H9 (cell line): ENCODE results near the gene VSX1. TPM values are rescaled to one million over a fixed set of nuclear protein-coding genes. Genes with fewer than 3 reads are reported as not detected.

Source experiments
- DNase-seq: peaks from one replicate; pipeline ENCODE4 v3.0.0-alpha.2; 2017
- H2AFZ ChIP-seq: one replicate; pipeline ENCODE4 v1.6.1; 2013; ENCODE audit warnings: mild to moderate bottlenecking, low read length, control low read depth, moderate library complexity
- H2AK5ac ChIP-seq: 2 replicates; pipeline ENCODE4 v1.6.1; 2013; ENCODE audit warnings: low read length, control low read depth, mixed read lengths; ENCODE audit not compliant: insufficient read length
- H2BK120ac ChIP-seq: one replicate; pipeline ENCODE4 v1.6.1; 2013; ENCODE audit warnings: low read depth, mild to moderate bottlenecking, low read length, control low read depth, inconsistent platforms; ENCODE audit not compliant: poor library complexity, severe bottlenecking
- H2BK12ac ChIP-seq: 2 replicates; pipeline ENCODE4 v1.6.1; 2013; ENCODE audit warnings: low read length, control low read depth, mixed read lengths, low read depth; ENCODE audit not compliant: insufficient read length
- H2BK15ac ChIP-seq: 2 replicates; pipeline ENCODE4 v1.6.1; 2013; ENCODE audit warnings: low read depth, low read length, control low read depth
- H2BK20ac ChIP-seq: one replicate; pipeline ENCODE4 v1.6.1; 2013; ENCODE audit warnings: low read depth, mild to moderate bottlenecking, low read length, control low read depth, inconsistent platforms; ENCODE audit not compliant: poor library complexity, severe bottlenecking
- H2BK5ac ChIP-seq: 2 replicates; pipeline ENCODE4 v1.6.1; 2013; ENCODE audit warnings: low read length, control low read depth, mixed read lengths; ENCODE audit not compliant: insufficient read length
- H3K14ac ChIP-seq: 2 replicates; pipeline ENCODE4 v1.6.1; 2013; ENCODE audit warnings: low read length, control low read depth; ENCODE audit not compliant: insufficient read depth
- H3K18ac ChIP-seq: 2 replicates; pipeline ENCODE4 v1.6.1; 2013; ENCODE audit warnings: low read depth, mild to moderate bottlenecking, mixed read lengths, low read length, control low read depth; ENCODE audit not compliant: insufficient read length
- H3K23ac ChIP-seq: 2 replicates; pipeline ENCODE4 v1.6.1; 2013; ENCODE audit warnings: low read length, control low read depth, mixed read lengths, low read depth; ENCODE audit not compliant: insufficient read length
- H3K23me2 ChIP-seq: 2 replicates; pipeline ENCODE4 v1.6.1; 2013; ENCODE audit warnings: low read depth, mild to moderate bottlenecking, mixed read lengths, low read length, control low read depth; ENCODE audit not compliant: insufficient read length, poor library complexity, severe bottlenecking
- H3K27ac ChIP-seq: 2 replicates; pipeline ENCODE4 v1.5.1; 2013; ENCODE audit warnings: low read length, control low read depth, mixed read lengths, low read depth; ENCODE audit not compliant: insufficient read length
- H3K27me3 ChIP-seq: 2 replicates; pipeline ENCODE4 v1.6.1; 2013; ENCODE audit warnings: low read length, control low read depth, inconsistent platforms; ENCODE audit not compliant: insufficient read depth
- H3K4ac ChIP-seq: 2 replicates; pipeline ENCODE4 v1.6.1; 2013; ENCODE audit warnings: low read depth, mild to moderate bottlenecking, control low read depth, inconsistent platforms, low read length, moderate library complexity
- H3K4me1 ChIP-seq: 2 replicates; pipeline ENCODE4 v1.6.1; 2013; ENCODE audit warnings: low read length, control low read depth, inconsistent platforms; ENCODE audit not compliant: insufficient read depth
- H3K4me2 ChIP-seq: 2 replicates; pipeline ENCODE4 v1.6.1; 2013; ENCODE audit warnings: low read length, control low read depth, mixed read lengths; ENCODE audit not compliant: insufficient read length, insufficient read depth
- H3K56ac ChIP-seq: 2 replicates; pipeline ENCODE4 v1.6.1; 2013; ENCODE audit warnings: low read depth, mild to moderate bottlenecking, mixed read lengths, low read length, control low read depth; ENCODE audit not compliant: insufficient read length
- H3K79me1 ChIP-seq: 2 replicates; pipeline ENCODE4 v1.6.1; 2013; ENCODE audit warnings: low read depth, mild to moderate bottlenecking, moderate library complexity, low read length, control low read depth, inconsistent platforms; ENCODE audit not compliant: insufficient read depth, poor library complexity, severe bottlenecking
- H3K79me2 ChIP-seq: 2 replicates; pipeline ENCODE4 v1.6.1; 2013; ENCODE audit warnings: low read length, control low read depth, inconsistent platforms; ENCODE audit not compliant: insufficient read depth
- H3K9ac ChIP-seq: 2 replicates; pipeline ENCODE4 v1.6.1; 2013; ENCODE audit warnings: low read length, control low read depth, mixed read lengths; ENCODE audit not compliant: insufficient read length; ENCODE audit errors: extremely low read depth
- H3K9me3 ChIP-seq: one replicate; pipeline ENCODE4 v1.6.1; 2013; ENCODE audit warnings: low read depth, low read length, inconsistent platforms; ENCODE audit not compliant: control insufficient read depth
- H3T11ph ChIP-seq: one replicate; pipeline ENCODE4 v1.6.1; 2013; ENCODE audit warnings: mild to moderate bottlenecking, low read length, control low read depth, inconsistent platforms
- H4K20me1 ChIP-seq: one replicate; pipeline ENCODE4 v1.6.1; 2013; ENCODE audit not compliant: control insufficient read depth, insufficient read length, insufficient read depth
- H4K5ac ChIP-seq: 2 replicates; pipeline ENCODE4 v1.6.1; 2013; ENCODE audit warnings: low read depth, mild to moderate bottlenecking, mixed read lengths, low read length, control low read depth; ENCODE audit not compliant: insufficient read length
- H4K8ac ChIP-seq: replicated peaks from 2 replicates; pipeline ENCODE4 v1.6.1; 2013; ENCODE audit warnings: low read length, control low read depth, mixed read lengths, low read depth; ENCODE audit not compliant: insufficient read length
- H4K91ac ChIP-seq: 2 replicates; pipeline ENCODE4 v1.6.1; 2013; ENCODE audit warnings: low read depth, mild to moderate bottlenecking, moderate library complexity, mixed read lengths, low read length, control low read depth; ENCODE audit not compliant: insufficient read length
- H3K27ac Mint-ChIP-seq, 3 experiments: 2 replicates in 2 of 3; 3 replicates in 1 of 3; pipeline ENCODE4 v1.8.0; 2020 to 2021; ENCODE audit warnings: mixed read lengths in 3 of 3, mild to moderate bottlenecking in 1 of 3, moderate library complexity in 1 of 3
- H3K27me3 Mint-ChIP-seq: 2 replicates; pipeline ENCODE4 v1.8.0; 2021; ENCODE audit warnings: low read depth, mild to moderate bottlenecking, moderate library complexity, mixed read lengths
- H3K36me3 Mint-ChIP-seq, 3 experiments: 2 replicates in 2 of 3; 3 replicates in 1 of 3; pipeline ENCODE4 v1.8.0; 2020 to 2021; ENCODE audit warnings: low read depth in 3 of 3, mixed read lengths in 3 of 3; ENCODE audit not compliant: insufficient read depth in 1 of 3
- H3K4me1 Mint-ChIP-seq, 2 experiments: 2 replicates each; pipeline ENCODE4 v1.8.0; 2020; ENCODE audit warnings: mixed read lengths in 2 of 2
- H3K4me3 Mint-ChIP-seq, 2 experiments: 2 replicates in 1 of 2; 3 replicates in 1 of 2; pipeline ENCODE4 v1.8.0; 2020 to 2021; ENCODE audit warnings: mild to moderate bottlenecking in 2 of 2, mixed read lengths in 2 of 2, moderate library complexity in 1 of 2
- H3K9me3 Mint-ChIP-seq, 2 experiments: 2 replicates in 1 of 2; 3 replicates in 1 of 2; pipeline ENCODE4 v1.8.0; 2020; ENCODE audit warnings: mild to moderate bottlenecking in 2 of 2, mixed read lengths in 2 of 2, moderate library complexity in 1 of 2
- WGBS: extraction: QIAGEN DNeasy Blood & Tissue Kit; methylation state at CpG from one replicate; pipeline ENCODE4 v1.1.7; 2013; ENCODE audit warnings: missing lambda C conversion rate, low lambda C conversion rate, mixed read lengths; ENCODE audit not compliant: insufficient read length; ENCODE audit errors: extremely low coverage; 5-methylcytosine and 5-hydroxymethylcytosine counted together
- total RNA-seq: library from RNA; stranded (reverse); gene quantifications from 2 replicates; pipeline ENCODE4 v1.2.1, GENCODE V29; 2021
- TF ChIP-seq, protein P1 (sequence below): fragments of 200-600 bp; sonication (generic); conservative IDR thresholded peaks from 3 replicates; pipeline ENCODE4 v1.8.0; 2021; ENCODE audit warnings: antibody characterized with exemption, mild to moderate bottlenecking

Gene VSX1
- total RNA-seq, 1 experiment from 2014 or later: not detected

DNA sequence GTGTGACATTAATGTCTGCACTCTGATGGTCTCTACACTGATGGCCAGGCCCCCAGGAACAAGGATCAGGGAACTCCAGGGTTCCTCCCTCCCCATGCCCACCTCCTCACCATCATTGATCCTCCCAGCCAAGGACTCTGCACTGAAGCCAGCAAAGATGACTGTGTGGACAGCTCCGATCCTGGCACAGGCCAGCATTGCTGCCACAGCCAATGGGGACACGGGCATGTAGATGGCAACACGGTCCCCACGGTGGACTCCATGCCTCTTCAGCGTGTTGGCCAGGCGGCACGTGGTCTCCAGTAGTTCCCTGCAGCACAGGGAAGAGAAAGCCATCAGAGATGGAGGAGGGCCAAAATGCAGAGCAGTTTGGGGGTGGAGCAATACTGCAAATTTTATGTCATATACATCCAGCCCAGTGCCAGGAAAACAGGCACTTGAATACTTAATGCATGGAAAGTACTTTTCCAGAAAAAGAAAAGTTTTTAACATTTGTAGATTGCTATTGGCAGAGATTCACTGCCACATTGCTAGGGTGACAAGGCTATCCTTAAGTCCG lies 51.2 kb downstream of the VSX1 start:
- H3K79me1 ChIP-seq: no peaks in the 10 kb centered on the region

More for the DNA sequence above, 51.2 kb downstream of the VSX1 start:
- WGBS: no CpG with 5 or more reads among the region's 8 CpGs
- Mint-ChIP-seq H3K4me3 (no peak overlapping the region), H3K27ac (no peak overlapping the region), H3K4me1 (peaks cover 16% of the 10 kb centered on the region in 2 experiments), H3K36me3 (peaks cover 0 to 2% (median 0%) of the 10 kb centered on the region in 3 experiments; a peak in 1 of 7 replicates), H3K27me3 (peaks cover 27% of the 10 kb centered on the region), H3K9me3 (no peaks in the 10 kb centered on the region)
- Histone ChIP-seq H2BK20ac (no peak overlapping the region), H2BK15ac (no peak overlapping the region), H3K27ac (no peak overlapping the region), H3K56ac (no peak overlapping the region), H3K4me2 (no peak overlapping the region), H3K79me2 (no peaks in the 10 kb centered on the region), H3T11ph (no peak overlapping the region), H2AFZ (no peak overlapping the region), H4K8ac (no peak overlapping the region), H4K91ac (no peak overlapping the region), H3K4ac (no peak overlapping the region), H3K18ac (no peak overlapping the region), H4K20me1 (no peaks in the 10 kb centered on the region), H3K4me1 (no peaks in the 10 kb centered on the region; the same call in 1 of the 2 replicates), H3K9ac (no peak overlapping the region), H3K14ac (no peak overlapping the region), H3K27me3 (no peaks in the 10 kb centered on the region), H2AK5ac (no peak overlapping the region), H3K23me2 (no peaks in the 10 kb centered on the region), H4K5ac (no peak overlapping the region), H3K9me3 (no peaks in the 10 kb centered on the region), H3K23ac (no peak overlapping the region), H2BK120ac (no peak overlapping the region), H2BK12ac (no peak overlapping the region), H2BK5ac (no peak overlapping the region)
- TF ChIP-seq, protein P1, sequence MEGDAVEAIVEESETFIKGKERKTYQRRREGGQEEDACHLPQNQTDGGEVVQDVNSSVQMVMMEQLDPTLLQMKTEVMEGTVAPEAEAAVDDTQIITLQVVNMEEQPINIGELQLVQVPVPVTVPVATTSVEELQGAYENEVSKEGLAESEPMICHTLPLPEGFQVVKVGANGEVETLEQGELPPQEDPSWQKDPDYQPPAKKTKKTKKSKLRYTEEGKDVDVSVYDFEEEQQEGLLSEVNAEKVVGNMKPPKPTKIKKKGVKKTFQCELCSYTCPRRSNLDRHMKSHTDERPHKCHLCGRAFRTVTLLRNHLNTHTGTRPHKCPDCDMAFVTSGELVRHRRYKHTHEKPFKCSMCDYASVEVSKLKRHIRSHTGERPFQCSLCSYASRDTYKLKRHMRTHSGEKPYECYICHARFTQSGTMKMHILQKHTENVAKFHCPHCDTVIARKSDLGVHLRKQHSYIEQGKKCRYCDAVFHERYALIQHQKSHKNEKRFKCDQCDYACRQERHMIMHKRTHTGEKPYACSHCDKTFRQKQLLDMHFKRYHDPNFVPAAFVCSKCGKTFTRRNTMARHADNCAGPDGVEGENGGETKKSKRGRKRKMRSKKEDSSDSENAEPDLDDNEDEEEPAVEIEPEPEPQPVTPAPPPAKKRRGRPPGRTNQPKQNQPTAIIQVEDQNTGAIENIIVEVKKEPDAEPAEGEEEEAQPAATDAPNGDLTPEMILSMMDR: no peak
- DNase-seq: no peak
